Measurements from ENCODE around the gene STX18.

GRCh38 chr4:4504783-4505182 lies 37.1 kb downstream of the STX18 start:
- TF ChIP-seq CTCF (IDR thresholded peaks at IDR 0.05) (no peak), POLR2A (IDR thresholded peaks at IDR 0.05) (no peak)

All from right lobe of liver (tissue), 4 donors.